Measurements from ENCODE around the gene PATZ1.

PATZ1 gene

DNA sequence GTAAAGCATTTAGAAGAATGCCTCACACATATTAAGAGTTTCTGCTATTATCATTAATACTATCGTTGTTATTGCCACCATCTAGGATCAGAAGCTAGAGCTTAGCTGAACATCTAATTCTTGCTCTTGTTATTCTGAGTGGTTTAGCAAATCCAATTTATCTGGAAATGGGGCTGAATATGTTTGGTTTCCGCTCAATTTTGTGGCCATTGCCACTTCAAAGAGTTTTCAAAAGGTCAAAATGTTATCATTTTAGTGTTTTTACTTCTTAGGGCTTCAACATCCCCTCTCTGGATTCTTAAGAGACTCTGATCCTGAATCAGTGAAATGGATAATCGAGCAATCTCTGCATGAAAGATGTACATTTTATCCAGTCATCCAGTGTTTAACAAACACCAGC is 43.6 kb downstream of the PATZ1 start:
- DNase-seq (no peak), ATAC-seq (no peak)
- Mint-ChIP-seq H3K9me3 (no peaks in the 10 kb centered on the region), H3K4me1 (peaks cover 60% of the 10 kb centered on the region), H3K4me3 (no peak overlapping the region), H3K27me3 (no peaks in the 10 kb centered on the region), H3K27ac (no peak overlapping the region)

DNA sequence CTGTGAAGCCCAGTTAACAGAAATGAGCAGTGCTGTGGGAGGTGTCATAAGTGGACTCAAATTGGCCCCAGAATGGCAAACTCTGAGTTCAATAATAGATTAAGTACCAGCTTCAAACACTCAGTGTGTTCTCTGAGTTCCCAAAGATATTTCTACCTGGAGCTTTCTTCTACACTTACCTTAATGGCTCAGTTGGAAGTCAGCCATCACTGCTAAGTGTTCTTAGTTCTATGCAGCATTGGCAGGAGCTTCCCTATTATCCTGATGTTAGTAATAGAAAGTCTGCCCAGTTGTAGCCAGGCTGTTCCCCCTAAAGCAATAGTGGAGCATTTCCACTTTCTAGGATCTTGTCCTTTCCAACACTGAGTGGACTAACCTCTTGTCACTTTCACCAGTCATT is 44.1 kb downstream of the PATZ1 start:
- Mint-ChIP-seq H3K9me3 (no peaks in the 10 kb centered on the region), H3K27ac (no peak overlapping the region), H3K4me1 (peaks cover 60% of the 10 kb centered on the region), H3K4me3 (no peak overlapping the region), H3K27me3 (no peaks in the 10 kb centered on the region)
- DNase-seq (no peak), ATAC-seq (no peak)

DNA sequence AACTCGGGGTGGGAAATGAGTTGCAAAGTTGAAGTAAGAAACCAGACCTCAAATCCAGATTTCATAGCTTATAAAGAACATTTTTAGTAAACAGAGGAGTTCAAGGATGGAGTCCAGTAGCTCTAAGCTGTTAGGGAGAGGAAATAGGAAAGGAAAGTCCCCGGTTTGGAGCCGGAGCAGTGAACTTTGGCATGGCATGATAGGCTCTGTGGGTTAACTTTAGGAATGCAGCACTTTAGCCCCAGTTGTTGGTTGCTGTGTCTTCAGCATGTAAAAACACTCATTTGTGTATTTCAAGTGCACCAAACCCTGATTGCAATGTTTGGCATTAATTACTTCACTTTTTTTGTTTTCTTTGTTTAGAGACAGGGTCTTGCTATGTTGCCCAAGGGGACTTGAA is 45.2 kb downstream of the PATZ1 start:
- Mint-ChIP-seq H3K4me1 (peaks cover 61% of the 10 kb centered on the region), H3K4me3 (no peak overlapping the region), H3K27me3 (no peaks in the 10 kb centered on the region), H3K27ac (no peak overlapping the region), H3K9me3 (no peaks in the 10 kb centered on the region)
- ATAC-seq (no peak), DNase-seq (no peak)

DNA sequence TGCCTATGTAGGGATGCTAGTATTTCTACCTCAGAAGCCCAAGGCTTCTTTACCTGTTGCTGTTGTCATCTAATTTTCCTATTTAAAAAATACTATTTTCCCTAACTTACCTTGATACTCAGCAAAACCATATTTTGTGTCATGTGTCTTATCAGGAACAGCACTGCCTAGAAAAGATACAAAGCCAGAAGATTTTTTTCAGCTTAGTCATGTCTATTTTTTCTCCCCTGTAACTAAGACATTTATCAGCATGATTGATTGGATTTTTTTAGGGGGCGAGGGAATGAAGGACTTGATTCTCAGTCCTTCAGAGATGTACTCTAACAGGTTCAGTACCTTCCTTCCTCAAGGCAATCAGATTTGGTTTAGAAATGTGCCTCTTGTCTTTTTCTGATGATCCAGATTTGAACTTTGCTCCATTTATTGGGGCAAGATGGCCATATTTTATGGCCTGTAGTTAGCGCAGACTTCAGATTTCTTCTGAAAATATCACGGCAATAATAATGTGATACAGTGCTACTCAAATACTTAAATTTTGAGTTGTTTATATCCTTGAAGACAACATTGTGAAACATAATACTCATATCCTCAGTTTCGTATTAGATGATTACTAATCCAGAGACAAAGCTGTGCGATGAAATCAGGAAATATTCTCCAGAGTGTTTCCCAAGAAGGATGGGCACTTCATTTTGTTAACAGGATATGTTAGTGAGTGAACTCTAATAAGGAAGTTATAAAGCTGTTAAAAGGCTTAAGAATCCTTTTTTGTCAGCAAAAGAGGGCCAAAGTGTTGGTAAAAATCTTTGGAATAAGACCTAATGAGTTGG is 50.1 kb downstream of the PATZ1 start:
- no peaks in the 10 kb centered on the region for H3K27me3 Mint-ChIP-seq
- H3K27ac Mint-ChIP-seq, result peak overlapping the region; percentile 20 to 79
- no peak for ATAC-seq
- H3K4me3 Mint-ChIP-seq, result peak overlapping the region; percentile 62 to 75
- DNase-seq, result no peak
- H3K9me3 Mint-ChIP-seq, result no peaks in the 10 kb centered on the region
- peaks cover 66% of the 10 kb centered on the region for H3K4me1 Mint-ChIP-seq

DNA sequence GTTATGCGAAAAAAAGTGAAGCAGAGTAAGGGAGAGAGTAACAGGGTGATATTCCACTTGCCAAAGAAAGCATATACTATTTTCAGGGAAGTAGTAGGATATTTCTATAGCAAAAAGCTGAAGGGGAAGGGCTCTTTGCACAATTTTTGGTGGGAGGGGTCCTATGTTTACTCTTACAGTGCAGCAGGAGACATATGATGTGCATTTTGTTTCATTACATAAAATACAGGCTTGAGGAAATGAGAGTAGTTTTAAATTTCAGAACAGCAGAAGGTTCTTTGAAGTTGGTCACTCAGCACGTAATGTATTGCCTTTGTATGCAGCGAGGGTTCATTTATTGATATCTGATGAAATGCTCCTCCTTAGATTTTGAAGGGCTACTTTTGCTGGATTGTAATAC is 50.8 kb downstream of the PATZ1 start:
- ATAC-seq (no peak), DNase-seq (no peak)
- no peaks in the 10 kb centered on the region for H3K9me3 Mint-ChIP-seq
- peak overlapping the region; percentile 36 to 79 for H3K27ac Mint-ChIP-seq
- H3K27me3 Mint-ChIP-seq, result no peaks in the 10 kb centered on the region
- peak overlapping the region; percentile 62 to 75 for H3K4me3 Mint-ChIP-seq
- H3K4me1 Mint-ChIP-seq, result peaks cover 60% of the 10 kb centered on the region

DNA sequence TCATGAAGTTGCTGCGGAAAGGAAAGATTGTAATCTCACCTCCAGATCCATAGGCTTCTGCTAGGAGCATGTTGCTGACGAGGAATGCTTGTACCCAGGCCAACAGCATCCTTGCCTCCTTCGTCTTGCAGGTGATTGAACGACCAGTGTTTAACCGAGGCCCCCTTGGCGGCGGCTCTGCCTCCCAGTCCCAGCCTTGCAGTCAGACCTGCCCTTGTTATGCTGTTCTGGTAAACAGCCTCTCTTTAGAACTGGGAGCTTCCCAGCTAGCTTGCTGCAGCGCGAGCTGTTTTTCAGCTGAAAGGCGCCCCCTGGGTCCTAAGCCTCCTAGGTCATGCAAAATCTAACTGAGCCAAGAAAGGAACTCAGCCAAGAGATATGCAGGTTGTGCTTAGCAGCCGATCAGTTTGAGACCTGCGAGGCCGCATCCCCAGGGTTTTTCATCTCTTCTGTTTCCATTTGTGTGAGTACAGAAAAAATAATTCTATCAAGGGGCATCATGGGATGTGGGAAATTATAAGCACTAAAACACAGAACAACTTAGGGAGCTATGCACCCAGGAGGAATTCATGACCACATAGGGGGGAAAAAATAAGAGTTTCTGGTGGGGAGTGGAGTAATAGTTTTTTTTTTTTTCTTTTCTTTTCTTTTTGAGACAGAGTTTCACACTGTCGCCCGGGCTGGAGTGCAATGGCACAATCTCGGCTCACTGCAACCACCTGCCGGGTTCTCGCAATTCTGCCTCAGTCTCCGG is 53.7 kb downstream of the PATZ1 start, which contains the start of gene PIK3IP1:
Gene PIK3IP1, minus strand, starts transcription at position 253 of the 754 bp plus-strand sequence. Its CDS starts 144 bp downstream, at position 109.
- peak; percentile 79 to 87 for DNase-seq
- Mint-ChIP-seq H3K27ac (peak within 1 kb of the TSS; percentile 97), H3K9me3 (no peaks in the 10 kb centered on the region)

DNA sequence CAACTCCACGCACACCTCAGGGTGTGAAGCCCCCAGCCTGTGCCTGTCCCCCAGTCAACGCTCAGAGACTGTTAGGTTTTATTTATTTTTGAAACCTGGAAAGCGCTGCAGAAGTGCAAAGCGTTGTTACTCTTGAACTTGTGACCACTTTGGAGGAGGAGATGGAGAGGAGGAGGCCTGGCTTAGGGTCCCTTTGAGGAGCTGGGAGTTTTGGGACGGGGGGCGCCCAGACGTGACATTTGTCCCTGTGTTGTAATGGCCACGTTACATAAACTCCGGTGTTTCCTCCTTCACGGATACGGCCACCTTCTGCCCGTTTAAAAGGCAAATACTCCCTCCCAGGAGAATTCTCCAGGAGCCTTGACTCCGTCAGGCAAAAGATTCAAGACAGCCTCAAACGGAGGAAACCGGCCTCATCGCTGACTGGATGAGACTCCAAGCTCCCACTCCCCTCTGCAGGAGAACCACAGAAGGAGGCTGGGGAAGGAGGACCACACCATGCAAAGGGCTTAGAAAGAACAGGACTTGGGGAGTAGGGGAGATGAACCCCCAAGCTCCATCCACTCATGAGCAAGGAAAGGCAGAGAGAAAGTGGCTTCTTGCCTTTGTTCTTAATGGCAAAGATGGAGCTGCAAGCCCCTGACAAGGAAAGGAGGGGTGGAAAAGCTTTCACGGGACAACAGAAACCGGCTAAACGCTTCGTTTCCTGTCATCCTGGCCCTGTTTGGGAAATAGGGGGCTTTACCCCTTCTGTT is 54.5 kb downstream of the PATZ1 start:
- Mint-ChIP-seq H3K9me3 (no peaks in the 10 kb centered on the region), H3K4me3 (peak overlapping the region; percentile 91 to 99), H3K27me3 (no peaks in the 10 kb centered on the region), H3K27ac (peak overlapping the region; percentile 97), H3K4me1 (peaks cover 71% of the 10 kb centered on the region)
- DNase-seq (peak in 1 of 2 donors; percentile 24), ATAC-seq (no peak)

More for the DNA sequence above, 53.7 kb downstream of the PATZ1 start, which contains the start of gene PIK3IP1:
- peak within 1 kb of the TSS; percentile 91 to 99 for H3K4me3 Mint-ChIP-seq
- peaks cover 71% of the 10 kb centered on the region for H3K4me1 Mint-ChIP-seq
- H3K27me3 Mint-ChIP-seq, result no peaks in the 10 kb centered on the region
- peak; percentile 71 for ATAC-seq

DNA sequence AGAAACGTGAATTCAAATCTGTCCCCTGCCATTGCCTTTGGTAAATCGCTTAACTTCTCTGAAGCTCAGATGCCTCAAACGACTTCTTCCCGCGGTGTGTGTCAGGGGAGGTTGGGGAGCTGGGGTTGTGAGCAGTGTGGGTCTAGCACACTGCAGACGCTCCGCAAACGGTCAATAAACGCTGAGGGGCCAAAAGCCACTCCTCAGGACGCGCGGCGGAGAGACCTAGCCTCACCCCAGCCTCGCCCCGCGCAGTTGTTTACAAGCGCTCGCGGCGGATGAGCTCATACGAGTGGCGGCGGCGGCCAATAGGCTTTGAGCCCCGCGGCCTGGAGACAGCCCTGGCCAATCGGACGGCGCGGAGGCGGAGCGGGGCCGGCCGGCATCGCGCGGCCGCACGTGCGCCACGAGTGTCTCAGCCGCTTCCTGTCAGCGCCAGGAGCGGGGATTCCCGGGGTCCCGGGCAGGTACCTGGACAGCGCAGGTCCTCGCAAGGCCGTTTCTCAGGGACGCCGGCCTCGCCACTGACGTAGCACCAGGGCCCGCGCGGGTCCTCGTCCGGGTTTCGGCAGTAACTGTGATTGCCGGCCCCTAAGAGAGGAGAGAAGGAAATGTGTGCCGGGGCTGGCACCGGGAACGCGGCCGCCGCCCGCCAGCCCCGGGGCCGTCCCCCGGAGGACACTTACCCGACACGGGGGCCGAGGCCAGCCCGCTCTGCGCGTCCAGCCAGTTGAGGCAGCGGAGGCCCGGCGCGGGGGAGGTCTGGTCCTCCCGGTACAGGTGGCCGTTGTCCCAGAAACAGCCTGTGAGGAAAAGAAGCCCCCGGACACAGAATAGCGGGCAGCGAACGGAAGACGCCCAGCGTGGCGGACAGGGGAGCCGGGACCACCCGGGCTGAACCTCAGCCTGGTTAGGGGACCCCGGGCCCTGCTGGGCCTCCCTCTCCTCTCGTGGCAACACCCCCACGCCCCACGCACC is 55.4 kb downstream of the PATZ1 start:
- ATAC-seq (peak; percentile 87), DNase-seq (peak; percentile 93)
- Mint-ChIP-seq H3K4me1 (peaks cover 71% of the 10 kb centered on the region), H3K27ac (peak overlapping the region; percentile 99 to 100), H3K27me3 (no peaks in the 10 kb centered on the region), H3K4me3 (peak overlapping the region; percentile 91 to 99), H3K9me3 (no peaks in the 10 kb centered on the region)

DNA sequence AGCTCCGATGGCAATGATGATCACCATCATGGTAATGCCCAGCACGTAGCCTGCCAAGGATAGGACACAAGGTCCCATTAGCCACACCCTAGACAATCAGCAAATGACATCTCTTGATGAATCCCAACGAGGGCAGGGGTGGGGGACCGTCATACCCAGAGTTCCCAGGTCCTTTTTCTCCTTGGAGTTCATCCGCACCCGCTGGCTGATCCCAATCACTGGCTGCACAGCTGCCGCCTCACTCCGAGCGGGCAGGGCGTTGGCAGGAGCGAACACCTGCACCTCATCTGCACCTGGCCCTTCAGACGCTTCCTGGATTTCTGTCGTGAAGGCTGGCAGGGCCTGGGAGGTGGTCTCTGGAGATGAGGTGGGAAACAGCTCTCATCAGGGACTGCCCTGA is 56.8 kb downstream of the PATZ1 start:
- Mint-ChIP-seq H3K4me3 (peak overlapping the region; percentile 91 to 99), H3K9me3 (no peaks in the 10 kb centered on the region), H3K4me1 (peaks cover 74% of the 10 kb centered on the region), H3K27ac (peak overlapping the region; percentile 99 to 100), H3K27me3 (no peaks in the 10 kb centered on the region)
- DNase-seq, result no peak
- no peak for ATAC-seq

DNA sequence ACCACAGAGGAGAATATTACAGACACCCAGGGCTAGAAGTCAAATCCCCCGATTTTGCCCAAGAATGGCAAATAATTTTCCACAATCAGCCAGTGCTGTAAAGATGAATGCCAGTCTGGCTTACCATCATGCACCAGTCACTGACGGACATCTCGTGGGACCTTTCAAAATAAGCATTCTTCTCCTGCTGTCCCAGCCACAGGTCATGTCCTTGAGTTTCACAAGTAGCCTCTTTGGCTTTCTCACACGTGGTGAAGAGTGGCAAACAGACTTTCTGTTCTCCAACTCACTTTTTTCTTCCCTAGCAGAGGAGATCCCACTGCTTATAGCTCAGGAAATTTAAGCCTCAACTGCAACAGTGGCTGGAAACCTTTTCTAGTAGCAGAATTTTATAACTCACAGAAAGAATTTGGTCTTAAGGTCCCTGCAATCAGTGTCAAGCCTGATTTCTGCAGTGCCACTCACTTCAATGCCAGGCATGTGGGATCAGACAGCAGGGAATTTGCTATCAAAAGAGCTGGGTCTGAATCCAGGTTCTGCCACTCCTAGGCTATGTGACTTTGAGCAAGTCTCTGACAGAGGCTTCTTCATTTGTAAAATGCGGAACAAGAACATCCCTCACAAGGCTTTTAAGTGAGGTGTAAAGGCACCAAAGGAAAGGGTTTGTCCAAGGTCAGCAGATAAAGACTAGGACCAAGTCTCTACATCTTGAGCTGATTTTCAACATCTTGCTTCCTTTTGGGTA is 57.5 kb downstream of the PATZ1 start:
- Mint-ChIP-seq H3K27me3 (no peaks in the 10 kb centered on the region), H3K4me3 (peak overlapping the region; percentile 91 to 99), H3K9me3 (no peaks in the 10 kb centered on the region), H3K4me1 (peaks cover 74% of the 10 kb centered on the region), H3K27ac (peak overlapping the region in 1 of 2 donors; percentile 100)
- DNase-seq (no peak), ATAC-seq (no peak)

DNA sequence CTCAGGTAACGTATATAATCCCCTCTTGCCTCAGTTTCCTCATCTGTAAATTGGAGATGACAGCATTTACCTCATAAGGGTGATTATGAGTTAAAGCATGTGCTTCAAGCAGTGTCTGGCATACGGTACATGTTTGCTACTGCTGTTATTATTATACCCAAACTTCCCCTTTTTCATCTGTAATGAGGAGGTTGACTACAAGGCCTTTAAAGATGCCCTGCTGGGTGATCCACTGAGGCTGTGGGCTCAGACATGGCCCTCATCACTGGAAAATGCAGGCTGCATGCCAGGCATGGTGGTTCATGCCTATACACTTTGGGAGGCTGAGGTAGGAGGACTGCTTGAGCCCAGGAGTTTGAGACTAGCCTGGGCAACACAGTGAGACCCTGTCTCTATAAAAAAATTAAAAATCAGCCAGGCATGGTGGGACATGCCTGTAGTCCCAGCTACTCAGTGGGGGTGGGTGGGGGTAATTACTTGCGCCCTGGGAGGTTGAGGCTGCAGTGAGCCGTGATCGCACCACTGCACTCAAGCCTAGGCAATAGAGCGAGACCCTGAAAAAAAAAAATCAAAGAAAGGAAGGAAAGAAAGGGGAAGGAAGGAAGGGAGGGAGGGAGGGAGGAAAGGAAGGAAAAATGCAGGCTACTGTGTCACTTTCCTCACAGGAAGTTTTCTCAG is 58.2 kb downstream of the PATZ1 start:
- Mint-ChIP-seq H3K27ac (peak overlapping the region; percentile 74 to 85), H3K4me3 (peak overlapping the region; percentile 91 to 99), H3K4me1 (peaks cover 77% of the 10 kb centered on the region), H3K9me3 (no peaks in the 10 kb centered on the region), H3K27me3 (no peaks in the 10 kb centered on the region)
- no peak for ATAC-seq
- DNase-seq, result no peak

DNA sequence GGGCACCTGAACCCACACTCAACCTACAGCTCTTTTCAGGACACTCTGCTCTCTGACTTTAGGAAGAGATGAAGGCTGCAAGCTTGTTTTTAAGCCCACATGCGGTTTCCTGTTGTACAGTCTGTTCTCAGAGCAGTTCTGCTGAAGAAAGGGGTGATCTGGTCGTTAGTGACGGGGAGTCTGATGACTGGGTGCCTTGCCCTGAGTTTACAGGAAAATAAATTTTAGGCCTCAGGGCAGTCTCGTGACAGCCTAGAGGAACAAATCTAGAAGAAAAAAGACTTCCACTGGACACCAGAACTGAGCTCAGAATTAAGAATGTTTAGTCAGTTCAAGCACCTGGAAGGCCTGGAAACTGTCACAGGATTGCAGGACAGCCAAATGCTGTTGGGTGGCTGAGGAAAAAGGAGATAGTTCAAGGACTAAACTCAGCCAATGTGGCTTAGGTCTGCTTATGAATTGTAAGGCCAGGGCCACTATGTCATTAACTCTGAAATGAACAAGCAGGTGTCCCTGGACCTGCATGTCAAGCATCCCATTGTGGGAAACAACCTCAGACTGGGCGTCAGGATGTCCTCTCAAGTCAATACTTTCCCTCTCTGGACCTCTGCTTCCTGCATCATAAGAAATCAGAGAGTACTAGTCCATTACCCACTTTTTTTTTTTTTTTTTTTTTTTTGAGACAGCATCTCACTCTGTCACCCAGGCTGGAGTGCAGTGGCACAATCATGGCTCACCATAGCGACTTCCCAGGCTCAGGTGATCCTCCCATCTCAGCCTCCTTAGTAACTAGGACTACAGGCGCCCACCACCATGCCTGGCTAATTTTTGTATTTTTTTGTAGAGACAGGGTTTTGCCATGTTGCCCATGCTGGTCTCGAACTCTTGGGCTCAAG is 59.5 kb downstream of the PATZ1 start:
- H3K4me1 Mint-ChIP-seq, result peaks cover 85% of the 10 kb centered on the region
- ATAC-seq, result peak; percentile 62
- peak; percentile 44 to 55 for DNase-seq
- H3K4me3 Mint-ChIP-seq, result peak overlapping the region; percentile 62 to 63
- H3K9me3 Mint-ChIP-seq, result no peaks in the 10 kb centered on the region
- H3K27me3 Mint-ChIP-seq, result no peaks in the 10 kb centered on the region
- peak overlapping the region; percentile 94 for H3K27ac Mint-ChIP-seq
